Left forelimb (tissue), 1 donor: ENCODE data around the gene IGF2R.
"Not testable (repeated sequence)": the region's sequence is repeated elsewhere in the genome, so short reads cannot be mapped to it uniquely, and the experiment has no call there.

ENCODE experiments used
- DNase-seq: peaks from one replicate; pipeline ENCODE4 v3.0.0-alpha.2; 2018; ENCODE audit warnings: low spot score

Gene IGF2R

DNA sequence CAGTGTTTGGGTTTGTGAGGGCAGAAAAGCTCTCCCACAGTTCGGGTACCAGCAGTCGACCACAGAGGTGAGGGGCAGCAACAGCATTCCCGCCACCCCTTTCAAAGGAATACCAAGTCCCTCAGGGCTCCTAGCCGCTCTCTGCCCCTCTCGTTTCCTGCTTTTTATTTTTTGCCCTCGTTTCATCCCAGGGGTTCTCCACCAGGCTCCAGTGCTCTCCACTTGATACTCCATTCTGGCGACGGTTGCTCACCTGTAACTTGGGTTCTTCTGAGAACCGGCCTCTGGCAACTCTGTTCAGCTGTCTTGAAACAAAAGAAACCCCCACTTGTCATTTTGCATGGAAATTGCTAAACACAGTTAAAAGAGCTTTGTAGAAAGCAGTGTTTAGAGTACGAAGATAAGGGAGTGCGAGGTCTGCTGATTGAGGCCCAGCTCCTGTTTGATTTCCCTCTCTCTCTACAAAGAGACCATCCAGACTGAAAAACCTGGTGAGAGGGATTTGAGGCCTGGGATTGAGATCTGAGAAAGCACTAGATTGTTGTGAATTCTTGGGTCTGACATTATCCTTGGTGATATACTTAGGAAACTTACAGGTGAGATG is 28.7 kb downstream of the IGF2R start:
- no peak for DNase-seq

- no peak for DNase-seq
Observed at GRCh38 chr6:159998538-159998937, 29.7 kb downstream of the IGF2R start.

DNA sequence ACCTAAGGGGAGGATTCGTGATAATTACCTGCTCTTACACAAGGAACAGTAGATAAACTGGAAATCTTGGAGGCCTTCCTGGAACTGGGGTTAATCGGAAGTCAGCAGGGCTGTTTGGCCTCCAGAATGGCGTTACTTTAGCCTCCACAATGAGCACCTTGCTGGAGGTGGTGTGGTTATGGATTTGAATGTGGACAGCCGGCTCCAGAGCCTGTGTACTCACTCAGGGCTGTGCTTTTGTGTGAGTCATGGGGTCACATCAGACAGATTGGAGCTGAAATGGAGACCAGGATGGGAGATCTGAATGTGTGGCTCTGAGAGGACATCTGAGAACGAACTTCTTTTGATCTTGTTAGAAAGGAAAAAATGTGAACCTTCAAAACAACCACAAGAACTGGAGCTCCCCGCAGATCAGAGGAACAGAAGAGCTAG is 30.4 kb downstream of the IGF2R start:
- no peak for DNase-seq

- DNase-seq: no peak
Observed at GRCh38 chr6:160000280-160000704, 31.4 kb downstream of the IGF2R start.

DNA sequence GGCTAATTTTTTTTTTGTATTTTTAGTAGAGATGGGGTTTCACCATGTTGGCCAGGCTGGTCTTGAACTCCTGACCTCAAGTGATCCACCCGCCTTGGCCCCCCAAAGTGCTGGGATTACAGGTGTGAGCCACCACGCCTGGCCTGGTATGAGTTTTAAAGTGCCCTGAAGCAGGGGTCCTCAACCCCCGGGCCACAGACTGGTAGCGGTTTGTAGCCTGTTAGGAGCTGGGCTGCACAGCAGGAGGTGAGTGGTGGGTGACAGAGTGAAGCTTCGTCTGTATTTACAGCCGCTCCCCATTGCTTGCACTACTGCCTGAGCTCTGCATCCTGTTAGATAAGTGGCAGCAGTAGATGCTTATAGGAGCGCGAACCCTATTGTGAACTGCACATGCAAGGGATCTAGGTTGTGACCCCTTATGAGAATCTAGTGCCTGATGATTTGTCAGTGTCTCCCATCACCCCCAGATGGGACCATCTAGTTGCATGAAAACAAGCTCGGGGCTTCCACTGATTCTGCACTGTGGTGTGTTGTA is 32.1 kb downstream of the IGF2R start:
- not testable (repeated sequence) for DNase-seq

- DNase-seq: no peak
Observed at GRCh38 chr6:160002882-160003281, 34.0 kb downstream of the IGF2R start.

DNA sequence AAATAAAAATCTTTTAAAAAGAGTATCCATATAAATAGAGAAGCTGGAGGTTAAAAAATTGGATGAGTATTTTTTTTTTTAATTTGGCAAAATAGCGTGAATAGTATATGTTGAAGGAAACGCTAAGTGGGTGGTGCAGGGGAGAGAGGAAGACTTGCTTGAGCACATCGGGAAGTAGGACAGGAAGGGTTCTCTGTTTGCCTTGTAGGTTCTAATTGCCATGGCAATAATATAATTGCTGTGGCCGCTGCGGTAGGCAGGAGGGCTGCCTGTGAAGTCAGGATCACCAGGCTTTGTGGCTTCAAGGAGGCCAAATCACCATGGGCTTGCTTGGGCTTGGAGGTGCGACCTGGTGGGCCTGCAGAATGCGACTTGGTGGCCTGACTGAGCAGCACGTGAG is 35.1 kb downstream of the IGF2R start:
- DNase-seq: no peak

GRCh38 chr6:160004419-160005175 is 35.7 kb downstream of the IGF2R start:
- no peak for DNase-seq

DNA sequence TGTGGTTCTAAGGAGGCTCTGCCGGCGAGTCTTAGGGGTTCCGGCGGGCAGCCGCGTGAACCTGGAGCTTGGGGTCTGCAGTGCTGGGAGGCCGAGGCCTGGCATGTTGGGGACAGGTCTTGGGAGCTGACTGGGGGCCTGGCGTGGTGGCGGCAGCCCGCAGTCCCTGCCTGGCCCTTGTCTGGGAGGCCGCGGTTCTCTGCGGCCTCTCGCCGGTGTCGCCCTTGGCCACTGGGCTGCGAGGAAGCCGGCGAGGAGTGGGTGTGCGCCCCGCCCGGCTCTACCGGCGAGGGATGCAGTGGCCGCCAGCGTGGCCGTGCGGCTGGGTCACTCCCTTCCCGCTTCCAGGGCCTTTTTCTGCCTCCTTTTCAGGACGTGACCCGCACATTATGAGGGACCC is 36.3 kb downstream of the IGF2R start:
- DNase-seq: no peak

- DNase-seq: peak; percentile 84
Observed at GRCh38 chr6:160005861-160006540, 37.1 kb downstream of the IGF2R start.

GRCh38 chr6:160007145-160007544 is 38.3 kb downstream of the IGF2R start:
- no peak for DNase-seq

DNA sequence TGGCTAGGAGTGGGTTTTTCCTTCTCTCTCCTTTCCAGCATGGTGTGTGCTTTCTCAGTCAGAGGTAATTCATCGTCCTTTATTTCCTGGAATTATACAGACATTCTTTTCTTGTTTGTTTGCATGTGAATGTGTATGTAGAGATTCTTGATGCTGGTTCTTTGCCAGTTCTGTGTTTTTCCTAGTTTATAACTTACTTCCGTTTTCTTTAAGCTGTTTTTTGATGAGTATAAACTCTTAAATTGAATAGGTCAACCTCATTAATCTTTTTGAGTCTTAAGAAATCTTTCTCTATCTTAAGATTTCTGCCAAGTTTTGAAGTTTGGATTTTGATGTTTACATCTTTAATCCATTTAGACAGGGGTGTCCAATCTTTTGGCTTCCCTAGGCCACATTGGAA is 38.7 kb downstream of the IGF2R start:
- no peak for DNase-seq

GRCh38 chr6:160010067-160010466 is 41.2 kb downstream of the IGF2R start:
- peak; percentile 79 for DNase-seq

GRCh38 chr6:160013987-160014868 is 45.3 kb downstream of the IGF2R start:
- no peak for DNase-seq

DNA sequence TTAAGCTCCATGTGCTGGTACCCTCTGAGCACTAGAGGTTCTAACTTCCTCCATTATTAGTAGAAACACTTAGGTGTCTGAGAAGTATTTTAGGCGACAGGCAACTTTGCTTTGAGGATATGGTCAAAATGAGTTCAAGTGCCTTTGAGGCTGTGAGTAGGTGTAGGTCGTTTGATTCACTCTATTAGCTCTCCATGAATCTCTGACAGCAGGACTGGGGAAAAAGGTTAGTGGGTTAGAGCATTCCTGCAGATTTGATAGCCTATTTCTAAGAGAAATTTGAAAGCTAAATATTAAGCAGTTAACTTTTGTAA is 45.9 kb downstream of the IGF2R start:
- no peak for DNase-seq

GRCh38 chr6:160015778-160016684 is 47.1 kb downstream of the IGF2R start:
- no peak for DNase-seq

DNA sequence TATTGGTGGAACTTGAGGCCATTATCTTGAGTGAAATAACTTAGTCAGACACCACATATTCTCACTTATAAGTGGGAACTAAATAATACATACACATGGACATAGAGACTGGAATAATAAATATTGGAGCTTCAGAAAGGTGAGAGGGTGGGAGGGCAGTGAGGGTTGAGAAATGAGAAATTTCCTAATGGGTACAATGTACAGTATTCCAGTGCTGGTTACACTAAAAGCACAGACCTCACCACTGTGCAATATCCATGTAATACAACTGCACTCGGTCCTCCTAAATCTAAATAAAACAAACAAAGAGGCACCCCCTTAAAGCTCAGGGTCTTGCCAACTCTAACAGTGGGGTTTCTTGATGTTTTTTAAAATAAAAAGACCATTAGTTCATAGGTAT is 53.2 kb downstream of the IGF2R start:
- DNase-seq: no peak

- DNase-seq: no peak
Observed at GRCh38 chr6:160022793-160023192, 53.9 kb downstream of the IGF2R start.

DNA sequence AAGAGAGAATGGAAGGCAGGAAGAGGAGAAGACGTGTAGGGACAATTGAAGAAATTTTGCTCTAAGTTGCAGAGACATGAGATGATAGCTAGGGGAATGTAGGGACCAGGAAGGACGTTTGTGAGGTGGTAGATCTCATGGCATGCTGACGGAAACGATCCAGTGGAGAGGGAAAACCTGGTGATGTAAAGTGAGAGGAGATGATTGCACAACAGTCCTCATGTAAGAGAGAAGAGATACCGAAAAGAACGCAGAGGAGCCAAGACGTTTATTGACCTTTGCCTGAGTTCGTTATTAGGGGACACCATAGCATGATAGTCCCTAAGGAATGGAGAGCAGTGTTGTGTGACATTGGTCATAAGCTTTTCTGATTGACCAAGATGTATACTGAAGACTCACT is 55.3 kb downstream of the IGF2R start:
- no peak for DNase-seq

DNA sequence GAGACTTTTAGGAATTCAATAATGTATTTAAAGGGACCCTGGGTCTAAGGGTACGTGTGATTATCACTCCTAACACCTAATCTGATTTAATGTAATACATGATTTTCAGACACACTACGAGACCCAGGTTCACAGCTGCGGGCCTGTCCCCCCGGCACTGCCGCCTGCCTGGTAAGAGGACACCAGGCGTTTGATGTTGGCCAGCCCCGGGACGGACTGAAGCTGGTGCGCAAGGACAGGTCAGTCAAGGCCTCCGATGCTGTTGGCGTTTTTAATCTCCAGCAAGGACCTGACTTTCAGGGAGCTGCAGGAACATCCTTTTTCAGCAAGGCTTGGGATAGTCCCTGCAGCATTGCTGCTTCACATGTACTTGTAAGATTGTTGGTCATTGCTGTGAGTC is 58.2 kb downstream of the IGF2R start:
- no peak for DNase-seq

DNA sequence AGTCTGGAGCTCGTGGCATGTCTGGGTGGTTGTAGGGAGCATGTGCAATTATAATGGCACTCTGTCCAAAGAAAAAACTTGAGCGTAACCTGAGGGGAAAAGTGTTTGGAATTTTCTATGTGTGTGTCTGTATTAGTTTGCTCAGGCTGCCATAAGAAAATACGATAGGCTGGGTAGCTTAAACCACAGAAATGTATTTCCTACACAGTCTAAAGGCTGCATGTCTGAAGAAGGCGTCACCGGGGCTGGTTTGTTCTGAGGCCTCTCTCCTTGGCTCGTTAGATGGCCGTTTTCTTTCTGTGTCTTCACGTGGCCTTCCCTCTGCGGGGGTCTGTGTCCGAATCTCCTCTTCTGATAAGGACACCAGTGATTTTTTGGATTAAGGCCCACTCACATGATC is 59.0 kb downstream of the IGF2R start:
- no peak for DNase-seq
